H1 (cell line): ENCODE measurements around the gene SELENOO. TPM values are rescaled to one million over a fixed set of nuclear protein-coding genes. Genes with fewer than 3 reads are reported as not detected.

ENCODE experiments used
- BRCA1 ChIP-seq: IDR thresholded peaks from 2 replicates; pipeline ENCODE4 v1.6.1; 2012; ENCODE audit warnings: low read depth, low read length, improper control_type of control experiment
- CEBPB ChIP-seq: IDR thresholded peaks from 2 replicates; pipeline ENCODE4 v1.6.1; 2012; ENCODE audit warnings: low read depth, low read length
- JUN ChIP-seq: IDR thresholded peaks from 2 replicates; pipeline ENCODE4 v1.6.1; 2011; ENCODE audit warnings: low read depth, mild to moderate bottlenecking, improper control_type of control experiment, low read length
- JUND ChIP-seq: IDR thresholded peaks from 2 replicates; pipeline ENCODE4 v1.6.1; 2011; ENCODE audit warnings: mild to moderate bottlenecking, improper control_type of control experiment, low read length
- NANOG ChIP-seq: IDR thresholded peaks from 2 replicates; pipeline ENCODE4 v1.6.1; 2011; ENCODE audit warnings: low read length, low read depth, mild to moderate bottlenecking, inconsistent platforms; ENCODE audit not compliant: insufficient read depth, poor library complexity, severe bottlenecking
- SP1 ChIP-seq: IDR thresholded peaks from 2 replicates; pipeline ENCODE4 v1.6.1; 2011; ENCODE audit warnings: low read depth, low read length
- ZNF274 ChIP-seq: IDR thresholded peaks from 2 replicates; pipeline ENCODE4 v1.7.0; 2012; ENCODE audit warnings: low read length, borderline replicate concordance; ENCODE audit errors: extremely low read depth
- polyA plus RNA-seq, 7 experiments: library from polyadenylated mRNA; depleted of rRNA in 3 of 7; stranded (reverse) in 5 of 7; unstranded in 2 of 7; fragments of >200 nt in 5 of 7; fragments of 200-250 nt in 2 of 7; gene quantifications; 1 replicate in 5 of 7; 2 replicates in 1 of 7; 4 replicates in 1 of 7; pipeline versions ENCODE4 v1.2.1 to v1.2.3, GENCODE V29; 2011 to 2013; ENCODE audit warnings: missing spikeins in 2 of 7, mixed read lengths in 2 of 7
- total RNA-seq: library from RNA; stranded (reverse); fragmentation: NEBNext Ultra II Directional; extraction: Animal tissue kit (Norgen Biotek cat#: 25700); gene quantifications from 2 replicates; pipeline ENCODE4 v1.2.1, GENCODE V29; 2021
- TF ChIP-seq, protein P1 (sequence below): IDR thresholded peaks from 2 replicates; pipeline ENCODE4 v1.6.1; 2011; ENCODE audit warnings: low read depth, mild to moderate bottlenecking, low read length; ENCODE audit not compliant: insufficient read depth

SELENOO gene
- total and polyA plus RNA-seq, 2 of the 8 experiments (the other 6 are each of a cell fraction or from before 2014, with no cell fraction given), result 18.6 to 25.1 TPM

DNA sequence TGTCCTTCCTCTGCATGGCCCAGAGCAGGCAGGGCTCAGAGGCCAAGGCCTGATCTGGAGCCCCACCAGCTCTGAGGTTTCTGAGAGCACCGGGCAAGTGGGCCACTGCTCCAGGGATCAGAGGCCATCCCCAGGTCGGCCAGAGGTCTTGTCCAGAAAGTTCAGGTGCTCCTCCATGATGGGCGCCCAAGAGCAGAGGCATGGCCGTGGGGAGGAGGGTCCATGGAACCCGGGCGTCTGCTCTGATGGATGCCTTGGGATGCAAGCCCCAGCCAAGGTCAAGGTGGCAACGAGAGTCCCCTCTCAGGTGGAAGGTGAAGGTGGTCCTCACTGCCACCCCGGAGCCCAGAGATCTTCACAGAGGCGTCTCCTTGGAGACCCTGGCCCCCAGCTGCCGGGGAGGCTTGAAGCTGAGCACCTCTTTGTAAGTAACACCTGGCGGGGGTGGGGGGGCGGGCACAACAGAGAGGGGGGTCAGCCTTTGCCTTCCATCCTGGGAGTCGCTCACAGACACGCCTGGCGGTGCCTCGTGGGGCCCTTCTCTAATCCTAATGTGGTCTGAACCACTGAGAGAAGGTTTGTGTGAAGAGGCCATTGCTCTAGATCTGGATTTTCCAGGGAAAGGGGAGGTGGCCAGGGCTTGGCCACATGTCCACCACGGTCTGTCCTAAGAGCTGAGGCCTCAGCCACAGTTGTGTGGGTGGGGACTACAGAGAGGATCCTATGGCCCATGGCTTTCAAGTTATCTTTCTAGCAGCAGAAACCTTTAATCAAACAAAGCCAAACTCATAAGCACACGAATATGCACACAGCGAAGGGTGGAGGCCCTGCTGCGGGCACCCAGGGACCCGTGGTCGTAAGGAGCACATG is 52.5 kb downstream of the SELENOO start (continued):
- TF ChIP-seq JUND (no peak), NANOG (no peak), ZNF274 (no peak), BRCA1 (no peak), SP1 (no peak), CEBPB (no peak), JUN (no peak)
- TF ChIP-seq, protein P1, sequence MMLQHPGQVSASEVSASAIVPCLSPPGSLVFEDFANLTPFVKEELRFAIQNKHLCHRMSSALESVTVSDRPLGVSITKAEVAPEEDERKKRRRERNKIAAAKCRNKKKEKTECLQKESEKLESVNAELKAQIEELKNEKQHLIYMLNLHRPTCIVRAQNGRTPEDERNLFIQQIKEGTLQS, result no peak
